Colon (tissue), 2 donors: ENCODE measurements around the gene PAK1IP1.
"Not testable (repeated sequence)": the region's sequence is repeated elsewhere in the genome, so short reads cannot be mapped to it uniquely, and the experiment has no call there.

Experiments
- FAIRE-seq: peaks from 2 replicates; lab custom pipeline; 2012; peaks lifted over from hg19 to GRCh38; lab: Jason Lieb, UNC
- donor health status: control.
- donor health status: control.

Gene PAK1IP1

GRCh38 chr6:10692965-10693538 lies 1.7 kb upstream of the PAK1IP1 start:
- FAIRE-seq: no peak

GRCh38 chr6:10695086-10695657 lies 400 bp downstream of the PAK1IP1 start:
- no peak for FAIRE-seq

GRCh38 chr6:10696655-10697054 lies 1.9 kb downstream of the PAK1IP1 start:
- FAIRE-seq: no peak

GRCh38 chr6:10713962-10714361 lies 19.2 kb downstream of the PAK1IP1 start:
- no peak for FAIRE-seq

GRCh38 chr6:10719296-10719963 lies 24.7 kb downstream of the PAK1IP1 start:
- no peak for FAIRE-seq

- FAIRE-seq: no peak
These were observed 25.1 kb downstream of the PAK1IP1 start for GRCh38 chr6:10719964-10720264.

GRCh38 chr6:10720265-10720959 lies 25.6 kb downstream of the PAK1IP1 start:
- no peak for FAIRE-seq

GRCh38 chr6:10720960-10721849 lies 26.4 kb downstream of the PAK1IP1 start:
- not testable (repeated sequence) for FAIRE-seq

- FAIRE-seq: no peak
These were observed 27.2 kb downstream of the PAK1IP1 start for GRCh38 chr6:10721850-10722569.

GRCh38 chr6:10722570-10722819 lies 27.7 kb downstream of the PAK1IP1 start:
- no peak for FAIRE-seq

GRCh38 chr6:10722820-10723566 lies 28.2 kb downstream of the PAK1IP1 start, which contains the start of gene TMEM14C:
Gene TMEM14C (plus strand): TSS chr6:10723070. CDS start chr6:10724614, 1,544 bp downstream.
- FAIRE-seq: no peak

GRCh38 chr6:10723567-10723881 lies 28.8 kb downstream of the PAK1IP1 start:
- FAIRE-seq: no peak

- no peak for FAIRE-seq
These were observed 30.3 kb downstream of the PAK1IP1 start for GRCh38 chr6:10725044-10725443.

GRCh38 chr6:10725716-10726115 lies 30.9 kb downstream of the PAK1IP1 start:
- FAIRE-seq: no peak

GRCh38 chr6:10730254-10730653 lies 35.5 kb downstream of the PAK1IP1 start:
- FAIRE-seq: no peak

GRCh38 chr6:10733151-10733715 lies 38.5 kb downstream of the PAK1IP1 start:
- no peak for FAIRE-seq

GRCh38 chr6:10733863-10734262 lies 39.1 kb downstream of the PAK1IP1 start:
- FAIRE-seq: no peak

GRCh38 chr6:10736731-10737130 lies 42.0 kb downstream of the PAK1IP1 start:
- FAIRE-seq: no peak

- no peak for FAIRE-seq
These were observed 45.3 kb downstream of the PAK1IP1 start for GRCh38 chr6:10740061-10740460.

- not testable (repeated sequence) for FAIRE-seq
These were observed 46.9 kb downstream of the PAK1IP1 start for GRCh38 chr6:10741643-10742042.

- FAIRE-seq: no peak
These were observed 47.5 kb downstream of the PAK1IP1 start for GRCh38 chr6:10742251-10742650.
